Purkinje cell (primary cell): Measurements from ENCODE around the gene TANGO2. TPM values are rescaled to one million over a fixed set of nuclear protein-coding genes. Genes with fewer than 3 reads are reported as not detected.

ENCODE experiments used
- polyA plus RNA-seq: library from polyadenylated mRNA; unstranded; fragments of >200 nt; fragmentation: Nextera tagmentation; gene quantifications from 2 replicates; pipeline ENCODE4 v1.2.1, GENCODE V29; 2014

TANGO2 gene, protein sequence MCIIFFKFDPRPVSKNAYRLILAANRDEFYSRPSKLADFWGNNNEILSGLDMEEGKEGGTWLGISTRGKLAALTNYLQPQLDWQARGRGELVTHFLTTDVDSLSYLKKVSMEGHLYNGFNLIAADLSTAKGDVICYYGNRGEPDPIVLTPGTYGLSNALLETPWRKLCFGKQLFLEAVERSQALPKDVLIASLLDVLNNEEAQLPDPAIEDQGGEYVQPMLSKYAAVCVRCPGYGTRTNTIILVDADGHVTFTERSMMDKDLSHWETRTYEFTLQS
- polyA plus RNA-seq = 5.4 and 9.0 TPM in 2 replicates

GRCh38 chr22:20020533-20021195 is at the start of gene TANGO2:
Gene TANGO2, plus strand, starts transcription at chr22:20021110. Its CDS starts 15,689 bp downstream, at chr22:20036799.

GRCh38 chr22:20016734-20017621 is 3.9 kb upstream of the TANGO2 start, which contains the start of gene ARVCF:
Gene ARVCF, minus strand, starts transcription at chr22:20016823. Its CDS starts 26,029 bp downstream, at chr22:19990794.

GRCh38 chr22:20079745-20080444 is 59.0 kb downstream of the TANGO2 start, which contains the start of gene DGCR8:
Gene DGCR8, plus strand, starts transcription at chr22:20080241. Its CDS starts 5,723 bp downstream, at chr22:20085964.

DNA sequence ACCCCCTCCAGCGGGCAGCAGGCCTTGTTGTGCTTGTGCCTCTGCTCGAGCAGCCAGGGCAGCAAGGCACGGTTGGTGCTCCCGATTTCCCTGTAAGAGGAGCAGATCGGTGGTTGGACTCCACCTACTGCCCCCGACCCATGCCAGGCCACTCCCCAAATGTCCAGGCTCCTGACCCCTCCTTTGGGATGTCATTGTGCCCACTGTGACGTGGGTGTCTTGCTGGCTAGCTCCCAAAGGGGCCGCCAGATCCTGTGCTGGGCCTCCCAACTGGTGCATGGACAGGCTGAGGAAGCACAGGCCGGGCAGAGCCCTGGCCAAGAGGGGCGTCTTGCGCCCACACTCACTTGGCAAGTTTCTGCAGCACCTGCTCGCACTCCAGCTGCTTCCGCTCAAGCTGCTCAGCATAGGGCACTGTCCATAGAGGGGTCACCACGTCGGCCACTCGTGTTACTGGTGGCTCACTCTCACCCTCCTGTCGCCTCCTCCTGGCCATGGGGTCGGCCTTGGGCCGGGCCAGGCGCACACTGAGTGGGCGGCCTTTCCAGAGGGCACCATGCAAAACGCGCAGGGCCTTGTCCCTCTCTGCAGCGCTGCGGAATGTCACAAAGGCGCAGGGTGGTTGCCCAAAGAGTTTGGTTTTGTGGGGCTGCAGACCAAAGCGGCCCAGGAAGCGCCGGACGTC is 94.9 kb downstream of the TANGO2 start, which contains the start of gene RANBP1:
Gene RANBP1, plus strand, starts transcription at position 414 of the 685 bp plus-strand sequence. Its CDS starts 81 bp downstream, at position 495.

Other genes starting within 250 kb of the TANGO2 start
- 1.7 and 2.0 TPM in 2 replicates for gene GNB1L, start 166.2 kb upstream of the TANGO2 start, polyA plus RNA-seq
- 2.3 and 2.5 TPM in 2 replicates for gene RTL10, start 166.2 kb upstream of the TANGO2 start, polyA plus RNA-seq
- gene COMT, start 79.3 kb upstream of the TANGO2 start, polyA plus RNA-seq = 20.3 and 38.5 TPM in 2 replicates
- 0.83 and 1.7 TPM in 2 replicates for gene TXNRD2, start 79.3 kb upstream of the TANGO2 start, polyA plus RNA-seq
- gene ARVCF, start 4.3 kb upstream of the TANGO2 start, polyA plus RNA-seq = 0.25 and 0.89 TPM in 2 replicates
- gene DGCR8, start 59.1 kb downstream of the TANGO2 start, polyA plus RNA-seq = 2.0 and 4.5 TPM in 2 replicates
- 42.3 and 68.2 TPM in 2 replicates for gene RANBP1, start 95.0 kb downstream of the TANGO2 start, polyA plus RNA-seq
- gene TRMT2A, start 96.1 kb downstream of the TANGO2 start, polyA plus RNA-seq = 3.2 and 6.7 TPM in 2 replicates
- gene ZDHHC8, start 110.7 kb downstream of the TANGO2 start, polyA plus RNA-seq = 0.66 and 0.77 TPM in 2 replicates
- gene CCDC188, start 129.9 kb downstream of the TANGO2 start, polyA plus RNA-seq = not detected in 2 replicates
- gene RTN4R, start 247.2 kb downstream of the TANGO2 start, polyA plus RNA-seq = 0.48 and 2.7 TPM in 2 replicates